ENCODE measurements around the gene PSKH1. TPM values are rescaled to one million over a fixed set of nuclear protein-coding genes. Genes with fewer than 3 reads are reported as not detected.

Gene PSKH1
- total RNA-seq, 1 experiment from 2014 or later, result 21.7 TPM

- H3K27ac Mint-ChIP-seq (ENCODE audit: low read depth, unreplicated experiment), result no peak overlapping the region
- CTCF ChIA-PET, result interaction anchor here (0.6 to 1.9 kb wide), 4 partner anchors 23 to 289 kb away, joined by 3 to 5 read pairs (median 4); no protein-coding TSS in a partner anchor
Measured at GRCh38 chr16:67963662-67964321, 70.7 kb downstream of the PSKH1 start.

DNA sequence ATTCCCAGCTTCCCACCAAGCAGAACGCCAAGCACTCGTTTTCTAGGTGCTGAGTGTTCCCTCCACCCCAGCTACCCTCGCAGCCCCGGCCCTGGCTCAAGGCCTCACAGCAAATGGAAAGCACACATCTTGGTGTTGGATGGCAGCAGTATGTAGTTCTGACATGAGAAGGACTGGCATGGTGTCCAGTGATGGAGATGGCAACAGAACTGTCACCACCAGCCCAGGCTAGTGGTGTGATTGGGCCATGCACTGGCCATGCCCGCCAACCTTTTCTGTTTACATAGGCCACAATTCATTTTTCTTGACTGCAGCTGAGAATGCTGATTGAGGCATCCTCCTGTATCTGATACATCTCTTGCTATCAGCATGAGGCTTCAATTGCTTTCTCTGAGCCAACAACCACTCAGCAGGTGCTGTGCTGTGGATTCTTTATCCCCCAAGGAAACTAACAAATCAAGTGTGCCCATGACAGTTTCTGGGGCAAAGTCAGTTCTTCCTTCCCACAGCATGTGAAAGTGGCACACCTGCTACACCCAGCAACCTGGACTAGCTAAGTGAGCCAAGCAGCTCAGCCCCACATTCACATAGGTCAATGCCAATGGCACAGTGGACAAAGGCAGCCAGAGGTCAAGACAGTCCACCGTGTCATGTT lies 71.5 kb downstream of the PSKH1 start:
- Mint-ChIP-seq H3K4me1 (ENCODE audit: insufficient read depth, unreplicated experiment) (peaks cover 62% of the 10 kb centered on the region), H3K27ac (ENCODE audit: low read depth, unreplicated experiment) (peak overlapping the region; percentile 77), H3K4me3 (ENCODE audit: unreplicated experiment) (no peak overlapping the region), H3K9me3 (ENCODE audit: unreplicated experiment) (no peaks in the 10 kb centered on the region), H3K27me3 (ENCODE audit: insufficient read depth, unreplicated experiment) (no peaks in the 10 kb centered on the region), H3K36me3 (ENCODE audit: insufficient read depth, unreplicated experiment) (peaks cover 48% of the 10 kb centered on the region)
- BruUV-seq (replicated peaks), result no TSS peak
- no peak for TF ChIP-seq CTCF (IDR thresholded peaks at IDR 0.05; ENCODE audit: unreplicated experiment)
- DNase-seq (ENCODE audit: unreplicated experiment), result no peak
- ChIA-PET CTCF (interaction anchor here (0.6 to 0.8 kb wide), 4 partner anchors 22 to 288 kb away, joined by 3 to 4 read pairs (median 3); no protein-coding TSS in a partner anchor), POLR2A (interaction anchor here (1.0 to 5.0 kb wide), 5 partner anchors 10 to 120 kb away, joined by 3 to 40 read pairs (median 6); partner anchors contain the start of genes DDX28, DUS2, NFATC3 and PSMB10)
- intact Hi-C loops (cut with micrococcal nuclease), result loop anchor here (5.0 kb wide), 1 partner anchor 273 kb away; the partner anchor contains the start of gene ESRP2

More at GRCh38 chr16:67963662-67964321, 70.7 kb downstream of the PSKH1 start:
- intact Hi-C loops (cut with micrococcal nuclease), result no loop called here
- no peak for DNase-seq (ENCODE audit: unreplicated experiment)
- no peaks in the 10 kb centered on the region for H3K27me3 Mint-ChIP-seq (ENCODE audit: insufficient read depth, unreplicated experiment)
- no peaks in the 10 kb centered on the region for H3K9me3 Mint-ChIP-seq (ENCODE audit: unreplicated experiment)
- no TSS peak for BruUV-seq (replicated peaks)
- H3K4me1 Mint-ChIP-seq (ENCODE audit: insufficient read depth, unreplicated experiment), result peaks cover 63% of the 10 kb centered on the region
- no peak overlapping the region for H3K4me3 Mint-ChIP-seq (ENCODE audit: unreplicated experiment)
- H3K36me3 Mint-ChIP-seq (ENCODE audit: insufficient read depth, unreplicated experiment), result peaks cover 56% of the 10 kb centered on the region
- POLR2A ChIA-PET, result interaction anchor here (1.1 to 1.6 kb wide), 3 partner anchors 26 to 121 kb away, joined by 3 to 6 read pairs (median 3); partner anchors contain the start of genes NFATC3 and PSMB10
- no peak for TF ChIP-seq CTCF (IDR thresholded peaks at IDR 0.05; ENCODE audit: unreplicated experiment)

DNA sequence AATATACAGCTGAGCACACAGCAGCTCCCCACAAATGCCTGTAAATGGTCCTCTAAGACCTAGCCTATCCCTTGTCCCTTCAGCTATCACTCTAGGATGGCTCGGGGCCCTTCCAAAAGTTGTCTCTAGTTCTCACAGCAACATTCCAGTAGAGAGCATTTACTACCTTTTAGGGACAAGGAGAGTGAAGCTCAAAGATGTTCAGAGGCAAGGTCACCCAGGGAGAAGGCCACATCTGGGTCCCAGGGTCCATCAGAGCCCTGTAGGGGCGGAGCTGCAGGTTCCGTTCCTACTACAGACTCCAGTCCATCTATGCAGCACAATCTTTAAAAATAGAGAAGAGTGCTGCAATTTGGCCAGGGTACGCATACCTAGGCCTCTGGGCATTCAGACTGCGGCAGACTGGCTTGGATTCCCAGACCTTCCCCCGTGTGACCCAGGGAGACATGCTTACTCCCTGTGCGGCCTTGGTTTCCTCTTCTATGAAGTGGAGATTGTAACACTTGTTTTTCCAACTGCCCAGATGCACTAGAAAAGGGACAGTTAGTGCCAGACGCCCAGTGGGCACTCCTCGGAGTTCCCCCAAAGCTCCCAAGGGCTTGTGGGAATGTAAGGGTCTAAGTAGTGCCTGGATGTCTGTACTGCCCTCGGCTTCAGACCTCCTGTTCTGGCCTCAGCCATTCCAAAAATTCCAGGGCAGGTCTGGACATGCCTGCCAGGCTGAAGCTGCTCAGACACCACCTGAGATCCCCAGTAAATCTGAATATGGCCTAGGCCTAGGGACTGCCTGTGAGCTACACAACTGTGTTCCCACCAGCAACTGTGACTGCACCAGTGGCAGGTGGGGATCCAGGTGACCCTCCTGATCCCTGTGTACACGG lies 72.9 kb downstream of the PSKH1 start:
- DNase-seq (ENCODE audit: unreplicated experiment), result peak; percentile 35
- ChIA-PET CTCF (interaction anchor here (0.7 to 1.1 kb wide), 3 partner anchors 30 to 89 kb away, joined by 3 read pairs; no protein-coding TSS in a partner anchor), POLR2A (interaction anchor here (0.5 to 5.0 kb wide), 16 partner anchors 9 to 271 kb away, joined by 3 to 40 read pairs (median 4); partner anchors contain the start of genes DDX28, DUS2 and PSMB10)
- BruUV-seq (replicated peaks), result no TSS peak
- Mint-ChIP-seq H3K4me1 (ENCODE audit: insufficient read depth, unreplicated experiment) (peaks cover 50% of the 10 kb centered on the region), H3K36me3 (ENCODE audit: insufficient read depth, unreplicated experiment) (peaks cover 35% of the 10 kb centered on the region), H3K4me3 (ENCODE audit: unreplicated experiment) (peak overlapping the region; percentile 82), H3K27me3 (ENCODE audit: insufficient read depth, unreplicated experiment) (no peaks in the 10 kb centered on the region), H3K27ac (ENCODE audit: low read depth, unreplicated experiment) (peak overlapping the region; percentile 77), H3K9me3 (ENCODE audit: unreplicated experiment) (no peaks in the 10 kb centered on the region)
- intact Hi-C loops (cut with micrococcal nuclease), result loop anchor here (2.0 to 5.0 kb wide), 2 partner anchors 75 to 271 kb away; partner anchors contain the start of gene ESRP2
- TF ChIP-seq CTCF (IDR thresholded peaks at IDR 0.05; ENCODE audit: unreplicated experiment), result no peak
